GM12878 (cell line): ENCODE data around the gene DDIT3. TPM values are rescaled to one million over a fixed set of nuclear protein-coding genes. Genes with fewer than 3 reads are reported as not detected.

Experiments used
- ATAC-seq: fragments of 200-7000 bp; cut with Tn5 transposase; 3 replicates; pipeline ENCODE4 v1.9.1; 2020; ENCODE audit warnings: mild to moderate bottlenecking, moderate library complexity
- BruUV-seq: library from RNA; stranded (reverse); fragments of 400-500 nt; replicated peaks from 2 replicates; lab custom pipeline; 2021; lab: Mats Ljungman, UMichigan
- CTCF ChIA-PET: fragments of 300-600 bp; sonication (Branson Sonifier 250); formaldehyde crosslinking; extraction: SDS; loops from one replicate; lab custom pipeline; 2021; ENCODE audit warnings: inconsistent platforms; lab: Yijun Ruan, JAX
- POLR2A ChIA-PET: fragments of 350-600 bp; formaldehyde crosslinking; extraction: SDS; loops from one replicate; lab custom pipeline; 2021; ENCODE audit warnings: inconsistent platforms; lab: Charles Lee
- RAD21 ChIA-PET: fragments of 300-600 bp; sonication (Branson Sonifier 250); formaldehyde crosslinking; loops from one replicate; lab custom pipeline; 2023; ENCODE audit warnings: antibody characterized with exemption; ENCODE audit not compliant: unreplicated experiment; lab: Charles Lee
- SMC1A ChIA-PET: fragments of 300-600 bp; sonication (Branson Sonifier 250); formaldehyde crosslinking; loops from one replicate; lab custom pipeline; 2023; ENCODE audit not compliant: unreplicated experiment, uncharacterized antibody; lab: Charles Lee
- DNase-seq: peaks from one replicate; pipeline ENCODE4 v3.0.0-alpha.2; 2011; ENCODE audit warnings: low read depth, low spot score
- FAIRE-seq: peaks from 3 replicates; lab custom pipeline; 2011; peaks lifted over from hg19 to GRCh38; lab: Jason Lieb, UNC
- H2AFZ ChIP-seq: 2 replicates; pipeline ENCODE4 v1.6.0; 2011; ENCODE audit warnings: low read depth, low read length, control low read depth; ENCODE audit not compliant: control insufficient read depth
- H3K27ac ChIP-seq: 2 replicates; pipeline ENCODE4 v1.5.1; 2011; ENCODE audit warnings: control low read depth; ENCODE audit not compliant: control insufficient read depth, insufficient read depth
- H3K27me3 ChIP-seq, 2 experiments: replicated peaks in 1 of 2; 2 replicates each; pipeline versions ENCODE4 v1.6.0 to v1.6.1; 2011; ENCODE audit warnings: low read length in 1 of 2; ENCODE audit not compliant: control insufficient read depth in 2 of 2, insufficient read depth in 2 of 2
- H3K36me3 ChIP-seq, 2 experiments: 2 replicates each; pipeline ENCODE4 v1.5.1; 2011; ENCODE audit warnings: low read length in 1 of 2; ENCODE audit not compliant: control insufficient read depth in 2 of 2, insufficient read depth in 2 of 2
- H3K4me1 ChIP-seq: 2 replicates; pipeline ENCODE4 v1.6.1; 2011; ENCODE audit warnings: mild to moderate bottlenecking, low read length, moderate library complexity, mixed read lengths; ENCODE audit not compliant: control insufficient read depth, insufficient read depth
- H3K4me2 ChIP-seq: 2 replicates; pipeline ENCODE4 v1.6.0; 2011; ENCODE audit warnings: control low read depth; ENCODE audit not compliant: control insufficient read depth, insufficient read depth
- H3K4me3 ChIP-seq: fragments of 200-600 bp; sonication (generic); 2 replicates; pipeline ENCODE4 v1.5.1; 2016
- H3K79me2 ChIP-seq: 2 replicates; pipeline ENCODE4 v1.6.0; 2011; ENCODE audit warnings: low read length; ENCODE audit not compliant: control insufficient read depth, insufficient read depth
- H3K9ac ChIP-seq: 2 replicates; pipeline ENCODE4 v1.8.0; 2011; ENCODE audit warnings: low read length, control low read depth, mixed read lengths; ENCODE audit not compliant: control insufficient read depth, insufficient read depth
- H3K9me3 ChIP-seq: replicated peaks from 3 replicates; pipeline ENCODE4 v1.5.1; 2011; ENCODE audit warnings: mild to moderate bottlenecking, low read length; ENCODE audit not compliant: control insufficient read depth, insufficient read depth
- H4K20me1 ChIP-seq: 2 replicates; pipeline ENCODE4 v1.6.0; 2011; ENCODE audit not compliant: control insufficient read depth, insufficient read depth
- BRCA1 ChIP-seq: IDR thresholded peaks from 2 replicates; pipeline ENCODE4 v1.6.1; 2011; ENCODE audit warnings: low read depth, low read length, improper control_type of control experiment
- EGR1 ChIP-seq, 2 experiments: IDR thresholded peaks; 1 replicate in 1 of 2; 2 replicates in 1 of 2; pipeline ENCODE4 v1.6.1; 2011 to 2012; ENCODE audit warnings: low read depth in 2 of 2, low read length in 2 of 2, borderline replicate concordance in 1 of 2, mild to moderate bottlenecking in 1 of 2, moderate library complexity in 1 of 2
- HDAC6 ChIP-seq: fragments of 200-600 bp; sonication (generic); IDR thresholded peaks from one replicate; pipeline ENCODE4 v1.8.0; 2017; ENCODE audit warnings: antibody characterized with exemption; ENCODE audit not compliant: unreplicated experiment
- MTA3 ChIP-seq: IDR thresholded peaks from 2 replicates; pipeline ENCODE4 v1.6.1; 2012; ENCODE audit warnings: low read length, inconsistent platforms, borderline replicate concordance
- NFXL1 ChIP-seq: fragments of 450-650 bp; IDR thresholded peaks from 2 replicates; pipeline ENCODE4 v1.6.1; 2017; ENCODE audit warnings: antibody characterized with exemption, mild to moderate bottlenecking, borderline replicate concordance
- NFYB ChIP-seq: IDR thresholded peaks from 2 replicates; pipeline ENCODE4 v1.6.1; 2011; ENCODE audit warnings: low read depth, mild to moderate bottlenecking, low read length, improper control_type of control experiment, moderate library complexity; ENCODE audit not compliant: insufficient read depth
- POU2F2 ChIP-seq: IDR thresholded peaks from 3 replicates; pipeline ENCODE4 v1.6.1; 2011; ENCODE audit warnings: low read depth, mild to moderate bottlenecking, low read length, borderline replicate concordance
- SIN3A ChIP-seq: IDR thresholded peaks from 2 replicates; pipeline ENCODE4 v1.6.1; 2012; ENCODE audit warnings: low read depth, low read length, improper control_type of control experiment
- SRF ChIP-seq, 2 experiments: IDR thresholded peaks; 2 replicates each; pipeline ENCODE4 v1.6.1; 2011; ENCODE audit warnings: low read depth in 2 of 2, low read length in 2 of 2, mild to moderate bottlenecking in 1 of 2, moderate library complexity in 1 of 2
- SUZ12 ChIP-seq: fragments of 200-600 bp; sonication (generic); IDR thresholded peaks from one replicate; pipeline ENCODE4 v1.6.1; 2018; ENCODE audit warnings: antibody characterized with exemption, mild to moderate bottlenecking; ENCODE audit not compliant: unreplicated experiment
- USF1 ChIP-seq: IDR thresholded peaks from 2 replicates; pipeline ENCODE4 v1.6.1; 2011; ENCODE audit warnings: borderline replicate concordance, low read depth, mild to moderate bottlenecking, moderate library complexity, mixed read lengths, low read length; ENCODE audit not compliant: insufficient read depth; ENCODE audit errors: extremely low read length
- YBX1 ChIP-seq: fragments of 450-650 bp; IDR thresholded peaks from 2 replicates; pipeline ENCODE4 v1.6.1; 2016; ENCODE audit warnings: antibody characterized with exemption
- WGBS: methylation state at CpG from one replicate; pipeline ENCODE4 v1.1.6; 2016; ENCODE audit warnings: low lambda C conversion rate; ENCODE audit not compliant: insufficient replicate concordance, insufficient coverage; ENCODE audit errors: missing lambda C conversion rate; 5-methylcytosine and 5-hydroxymethylcytosine counted together
- in situ Hi-C: fragments of 300-500 bp; cut with MboI; formaldehyde crosslinking; loops from 9 replicates; pipeline ENCODE4 v1.14.3; 2018; ENCODE audit warnings: mixed read lengths
- intact Hi-C: fragments of 100-400 bp; cut with micrococcal nuclease; formaldehyde crosslinking; loops from one replicate; pipeline ENCODE4 v1.14.2; 2022; ENCODE audit not compliant: unreplicated experiment
- polyA plus RNA-seq, 11 experiments: library from polyadenylated mRNA; depleted of rRNA in 4 of 11; unstranded in 6 of 11; stranded (reverse) in 5 of 11; fragments of >200 nt; fragmentation: Nextera tagmentation in 4 of 11; fragmentation: Illumina TruSeq in 1 of 11; extraction: Ambion mirVana in 4 of 11; extraction: Trizol in 1 of 11; gene quantifications; 1 replicate in 1 of 11; 2 replicates in 10 of 11; pipeline versions ENCODE4 v1.2.1 to v1.2.3, GENCODE V29; 2011 to 2016; ENCODE audit warnings: inconsistent platforms in 2 of 11, missing spikeins in 2 of 11, low read depth in 1 of 11
- total RNA-seq, 4 experiments: library from RNA; depleted of rRNA in 3 of 4; stranded (reverse); fragments of >200 nt in 3 of 4; fragmentation: Illumina TruSeq in 1 of 4; extraction: Trizol in 1 of 4; gene quantifications; 2 replicates each; pipeline versions ENCODE4 v1.2.1 to v1.2.3, GENCODE V29; 2013 to 2021

DDIT3 gene
- total and polyA plus RNA-seq, 10 of the 15 experiments (the other 5 are each of a cell fraction or from before 2014, with no cell fraction given) = 9.2 to 28.9 (median 15.5) TPM

- no peak for DNase-seq
- no peak overlapping the region for H2AFZ ChIP-seq
- no peak overlapping the region for H3K4me3 ChIP-seq
- H3K9ac ChIP-seq = no peak overlapping the region
- ChIA-PET RAD21 (interaction anchor here (0.7 kb wide), 1 partner anchor 41 kb away, joined by 3 read pairs; no protein-coding TSS in a partner anchor), SMC1A (interaction anchor here (0.7 to 2.0 kb wide), 4 partner anchors 9 to 436 kb away, joined by 3 to 8 read pairs (median 3); partner anchors contain the start of gene GLI1), CTCF (interaction anchor here (0.9 to 2.7 kb wide), 3 partner anchors 9 to 27 kb away, joined by 4 to 13 read pairs (median 6); no protein-coding TSS in a partner anchor), POLR2A (interaction anchor here (0.9 to 1.9 kb wide), 5 partner anchors 8 to 51 kb away, joined by 3 to 4 read pairs (median 4); partner anchors contain the start of genes DDIT3 and INHBC)
- BruUV-seq = no TSS peak
- in situ Hi-C loops = no loop called here
- TF ChIP-seq SIN3A = no peak
- no peak for TF ChIP-seq SUZ12
- no peak for TF ChIP-seq POU2F2
- no peak for TF ChIP-seq BRCA1
- no peak for TF ChIP-seq HDAC6
- no peaks in the 10 kb centered on the region for H3K27me3 ChIP-seq
- intact Hi-C loops = no loop called here
- H3K4me2 ChIP-seq = no peak overlapping the region
- no peak overlapping the region for H3K27ac ChIP-seq
- H3K4me1 ChIP-seq = peaks cover 7% of the 10 kb centered on the region
- peaks cover 17% of the 10 kb centered on the region for H3K79me2 ChIP-seq
- no peaks in the 10 kb centered on the region for H3K9me3 ChIP-seq
- no peak for ATAC-seq
- no peaks in the 10 kb centered on the region for H4K20me1 ChIP-seq
- FAIRE-seq = no peak
- peaks cover 4 to 5% of the 10 kb centered on the region in 2 experiments; a peak in 2 of 4 replicates for H3K36me3 ChIP-seq
Measured at GRCh38 chr12:57485695-57486094, 34.6 kb downstream of the DDIT3 start.

GRCh38 chr12:57483466-57483865, 36.8 kb downstream of the DDIT3 start:
- TF ChIP-seq EGR1 (IDR thresholded peaks at IDR 0.05; ENCODE audit: borderline replicate concordance in 1 of 2, low read depth in 2 of 2, low read length in 2 of 2) = no peak
- no peak for TF ChIP-seq YBX1
- TF ChIP-seq NFXL1 = no peak
- no peak for TF ChIP-seq NFYB
- TF ChIP-seq SRF (IDR thresholded peaks at IDR 0.05; ENCODE audit: low read depth in 2 of 2, low read length in 2 of 2) = no peak
- TF ChIP-seq MTA3 = no peak
- TF ChIP-seq USF1 = no peak
- TF ChIP-seq, all 136 proteins: peak for 0
- BruUV-seq = no TSS peak
- SMC1A ChIA-PET = no interaction called here
- RAD21 ChIA-PET = interaction anchor here (0.6 to 0.7 kb wide), 2 partner anchors 17 to 1367 kb away, joined by 3 to 4 read pairs; partner anchors contain the start of gene RPL41
- Histone ChIP-seq H3K27me3 (no peaks in the 10 kb centered on the region), H3K4me1 (peaks cover 23% of the 10 kb centered on the region), H4K20me1 (no peaks in the 10 kb centered on the region), H3K79me2 (peaks cover 12% of the 10 kb centered on the region), H3K27ac (no peak overlapping the region), H3K9me3 (no peaks in the 10 kb centered on the region), H3K4me2 (no peak overlapping the region), H3K4me3 (no peak overlapping the region), H3K9ac (no peak overlapping the region), H2AFZ (no peak overlapping the region), H3K36me3 (no peaks in the 10 kb centered on the region)
- ATAC-seq (no peak), DNase-seq (no peak), FAIRE-seq (no peak)
- POLR2A ChIA-PET = interaction anchor here (1.0 kb wide), 1 partner anchor 37 kb away, joined by 10 read pairs; no protein-coding TSS in a partner anchor
- intact Hi-C loops = no loop called here
- CTCF ChIA-PET = no interaction called here
- 76% methylated on average over 5 of the region's 5 CpGs for WGBS
- in situ Hi-C loops = no loop called here
